GM19351 (cell line): Measurements from ENCODE around the gene FAM163B.

Experiments used
- ATAC-seq: cut with Tn5 transposase; IDR thresholded peaks from one replicate; pipeline ENCODE4 v1.9.1; 2021; ENCODE audit warnings: mild to moderate bottlenecking, moderate library complexity; ENCODE audit not compliant: unreplicated experiment

The FAM163B gene

GRCh38 chr9:133600739-133601138, 8.4 kb downstream of the FAM163B start:
- no peak for ATAC-seq

GRCh38 chr9:133599470-133600173, 9.6 kb downstream of the FAM163B start:
- no peak for ATAC-seq

GRCh38 chr9:133598978-133599377, 10.2 kb downstream of the FAM163B start:
- ATAC-seq, result no peak

GRCh38 chr9:133597316-133597957, 11.8 kb downstream of the FAM163B start:
- no peak for ATAC-seq

GRCh38 chr9:133595910-133596309, 13.3 kb downstream of the FAM163B start:
- ATAC-seq, result no peak

- no peak for ATAC-seq
These were observed 14.9 kb downstream of the FAM163B start for GRCh38 chr9:133594310-133594709.

- ATAC-seq, result no peak
These were observed 15.5 kb downstream of the FAM163B start for GRCh38 chr9:133593587-133594253.

GRCh38 chr9:133592731-133593409, 16.3 kb downstream of the FAM163B start:
- no peak for ATAC-seq

GRCh38 chr9:133591985-133592384, 17.2 kb downstream of the FAM163B start:
- ATAC-seq, result no peak

GRCh38 chr9:133591116-133591910, 17.9 kb downstream of the FAM163B start:
- no peak for ATAC-seq

GRCh38 chr9:133590231-133590855, 18.8 kb downstream of the FAM163B start:
- no peak for ATAC-seq

GRCh38 chr9:133589454-133590227, 19.5 kb downstream of the FAM163B start:
- no peak for ATAC-seq

- ATAC-seq, result no peak
These were observed 21.7 kb downstream of the FAM163B start for GRCh38 chr9:133587466-133587865.

GRCh38 chr9:133587051-133587450, 22.1 kb downstream of the FAM163B start:
- no peak for ATAC-seq

- no peak for ATAC-seq
These were observed 23.5 kb downstream of the FAM163B start for GRCh38 chr9:133585481-133586351.

- ATAC-seq, result no peak
These were observed 24.4 kb downstream of the FAM163B start for GRCh38 chr9:133584559-133585476.

- no peak for ATAC-seq
These were observed 25.0 kb downstream of the FAM163B start for GRCh38 chr9:133584167-133584558.
